Measurements from ENCODE around the gene CTNNA1.

GRCh38 chr5:138793575-138793974, 40.4 kb downstream of the CTNNA1 start:
- no peak for TF ChIP-seq POLR2A (IDR thresholded peaks at IDR 0.05)
- TF ChIP-seq, protein P1, sequence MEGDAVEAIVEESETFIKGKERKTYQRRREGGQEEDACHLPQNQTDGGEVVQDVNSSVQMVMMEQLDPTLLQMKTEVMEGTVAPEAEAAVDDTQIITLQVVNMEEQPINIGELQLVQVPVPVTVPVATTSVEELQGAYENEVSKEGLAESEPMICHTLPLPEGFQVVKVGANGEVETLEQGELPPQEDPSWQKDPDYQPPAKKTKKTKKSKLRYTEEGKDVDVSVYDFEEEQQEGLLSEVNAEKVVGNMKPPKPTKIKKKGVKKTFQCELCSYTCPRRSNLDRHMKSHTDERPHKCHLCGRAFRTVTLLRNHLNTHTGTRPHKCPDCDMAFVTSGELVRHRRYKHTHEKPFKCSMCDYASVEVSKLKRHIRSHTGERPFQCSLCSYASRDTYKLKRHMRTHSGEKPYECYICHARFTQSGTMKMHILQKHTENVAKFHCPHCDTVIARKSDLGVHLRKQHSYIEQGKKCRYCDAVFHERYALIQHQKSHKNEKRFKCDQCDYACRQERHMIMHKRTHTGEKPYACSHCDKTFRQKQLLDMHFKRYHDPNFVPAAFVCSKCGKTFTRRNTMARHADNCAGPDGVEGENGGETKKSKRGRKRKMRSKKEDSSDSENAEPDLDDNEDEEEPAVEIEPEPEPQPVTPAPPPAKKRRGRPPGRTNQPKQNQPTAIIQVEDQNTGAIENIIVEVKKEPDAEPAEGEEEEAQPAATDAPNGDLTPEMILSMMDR (IDR thresholded peaks at IDR 0.05) = no peak
